ENCODE results near the gene LRP1B.

- TF ChIP-seq CTCF (IDR thresholded peaks at IDR 0.05; ENCODE audit: low read depth, low read length, poor library complexity, severe bottlenecking) (no peak), EZH2phosphoT487 (IDR thresholded peaks at IDR 0.05; ENCODE audit: borderline replicate concordance, low read length) (no peak)
These were observed 1632.5 kb downstream of the LRP1B start for GRCh38 chr2:140498360-140498759.
